NB4 (cell line): ENCODE data around the gene CYP3A7.
"Not testable (repeated sequence)": the region's sequence is repeated elsewhere in the genome, so short reads cannot be mapped to it uniquely, and the experiment has no call there.

Source experiments
- DNase-seq: peaks from one replicate; pipeline ENCODE4 v3.0.0; 2010; ENCODE audit warnings: low read depth
- H3K4me3 ChIP-seq: one replicate; pipeline ENCODE4 v1.5.1; 2011; ENCODE audit warnings: mild to moderate bottlenecking, low read depth, low read length, moderate library complexity
- CTCF ChIP-seq: IDR thresholded peaks from one replicate; pipeline ENCODE4 v1.5.1; 2012; ENCODE audit warnings: low read depth, low read length
- MAX ChIP-seq: IDR thresholded peaks from 2 replicates; pipeline ENCODE4 v1.6.1; 2011; ENCODE audit warnings: low read depth, low read length
- MYC ChIP-seq: IDR thresholded peaks from 2 replicates; pipeline ENCODE4 v1.6.1; 2011; ENCODE audit warnings: low read depth, low read length
- POLR2A ChIP-seq: IDR thresholded peaks from 2 replicates; pipeline ENCODE4 v1.6.1; 2011; ENCODE audit warnings: mild to moderate bottlenecking; ENCODE audit not compliant: insufficient read length; ENCODE audit errors: extremely low read depth

Gene CYP3A7

GRCh38 chr7:99694201-99694911 is 40.6 kb downstream of the CYP3A7 start:
- TF ChIP-seq MYC (no peak), MAX (no peak), POLR2A (no peak), CTCF (no peak)
- no peak for DNase-seq
- no peak overlapping the region for H3K4me3 ChIP-seq

- H3K4me3 ChIP-seq = no peak overlapping the region
- no peak for TF ChIP-seq POLR2A
- TF ChIP-seq MAX = no peak
- no peak for TF ChIP-seq MYC
- TF ChIP-seq CTCF = no peak
- DNase-seq = no peak
Measured at GRCh38 chr7:99693427-99694200, 41.4 kb downstream of the CYP3A7 start.

GRCh38 chr7:99693100-99693426 is 41.9 kb downstream of the CYP3A7 start:
- no peak overlapping the region for H3K4me3 ChIP-seq
- DNase-seq = no peak
- TF ChIP-seq MAX = no peak
- no peak for TF ChIP-seq POLR2A
- no peak for TF ChIP-seq CTCF
- TF ChIP-seq MYC = no peak

GRCh38 chr7:99692563-99692962 is 42.4 kb downstream of the CYP3A7 start:
- DNase-seq, H3K4me3 ChIP-seq: not testable (repeated sequence)

- not testable (repeated sequence) for H3K4me3 ChIP-seq
Measured at GRCh38 chr7:99691658-99692057, 43.3 kb downstream of the CYP3A7 start.

GRCh38 chr7:99690918-99691317 is 44.1 kb downstream of the CYP3A7 start:
- not testable (repeated sequence) for DNase-seq, H3K4me3 ChIP-seq

More at GRCh38 chr7:99691658-99692057, 43.3 kb downstream of the CYP3A7 start:
- DNase-seq = not testable (repeated sequence)

- H3K4me3 ChIP-seq, DNase-seq: not testable (repeated sequence)
Measured at GRCh38 chr7:99685871-99686608, 49.0 kb downstream of the CYP3A7 start.

- TF ChIP-seq CTCF = no peak
- no peak for TF ChIP-seq POLR2A
- no peak for TF ChIP-seq MYC
- no peak for TF ChIP-seq MAX
- DNase-seq = no peak
- no peak overlapping the region for H3K4me3 ChIP-seq
Measured at GRCh38 chr7:99685129-99685758, 49.8 kb downstream of the CYP3A7 start.
